Measurements from ENCODE around the gene LMBR1.
"Not testable (repeated sequence)": the region's sequence is repeated elsewhere in the genome, so short reads cannot be mapped to it uniquely, and the experiment has no call there.

Gene LMBR1

DNA sequence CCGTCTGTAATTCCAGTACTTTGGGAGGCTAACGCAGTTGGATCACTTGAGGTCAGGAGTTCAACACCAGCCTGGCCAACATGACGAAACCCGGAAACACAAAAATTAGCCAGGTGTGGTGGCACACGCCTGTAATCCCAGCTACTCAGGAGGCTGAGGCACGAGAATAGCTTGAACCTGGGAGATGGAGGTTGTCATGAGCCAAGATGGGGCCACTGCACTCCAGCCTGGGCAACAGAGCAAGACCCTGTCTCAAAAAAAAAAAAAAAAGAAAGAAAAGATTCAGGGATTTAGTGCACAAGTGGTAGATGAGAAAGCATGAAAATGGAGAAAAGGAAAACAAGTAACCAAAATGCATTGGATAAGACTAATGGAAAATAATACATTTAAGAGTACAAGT lies 49.4 kb downstream of the LMBR1 start:
- not testable (repeated sequence) for DNase-seq

DNA sequence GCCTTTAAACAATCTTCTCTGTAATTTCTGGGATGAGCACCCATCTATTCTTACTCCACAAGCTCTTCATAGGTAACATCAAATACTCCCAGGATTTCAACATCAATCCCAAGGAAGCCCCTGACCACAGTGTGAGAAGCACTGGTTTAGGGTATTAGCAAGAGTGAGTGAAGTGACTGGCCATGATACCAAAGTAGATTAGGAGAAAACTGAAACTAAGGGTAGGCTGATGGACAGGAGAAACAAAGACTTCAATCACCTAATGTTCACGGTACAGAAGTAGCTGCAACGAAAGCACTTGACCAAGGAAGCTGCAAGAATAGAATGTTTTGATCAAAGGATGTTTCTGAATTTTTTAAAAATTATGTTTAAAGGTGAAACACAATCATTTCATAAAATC lies 49.8 kb downstream of the LMBR1 start:
- DNase-seq, result no peak

DNA sequence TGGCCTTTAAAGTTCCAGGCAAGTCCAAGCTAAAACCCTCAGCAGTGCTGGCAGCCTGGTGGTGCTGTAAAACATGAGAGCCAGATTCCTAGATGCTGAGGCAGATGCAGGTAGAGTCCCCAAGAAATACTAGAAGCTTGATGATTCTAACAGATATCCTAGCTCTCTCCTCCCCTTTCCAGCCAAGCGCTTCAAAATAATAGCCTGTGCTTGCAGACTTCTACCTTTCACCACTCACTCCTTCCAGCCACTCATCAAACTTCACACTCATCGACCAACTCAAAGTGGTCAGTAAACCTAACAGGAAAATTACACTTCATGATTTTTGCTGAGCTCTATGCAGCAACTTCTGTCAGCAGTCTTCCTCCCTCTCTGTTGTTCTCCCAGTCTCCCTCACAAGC lies 50.2 kb downstream of the LMBR1 start:
- no peak for DNase-seq

DNA sequence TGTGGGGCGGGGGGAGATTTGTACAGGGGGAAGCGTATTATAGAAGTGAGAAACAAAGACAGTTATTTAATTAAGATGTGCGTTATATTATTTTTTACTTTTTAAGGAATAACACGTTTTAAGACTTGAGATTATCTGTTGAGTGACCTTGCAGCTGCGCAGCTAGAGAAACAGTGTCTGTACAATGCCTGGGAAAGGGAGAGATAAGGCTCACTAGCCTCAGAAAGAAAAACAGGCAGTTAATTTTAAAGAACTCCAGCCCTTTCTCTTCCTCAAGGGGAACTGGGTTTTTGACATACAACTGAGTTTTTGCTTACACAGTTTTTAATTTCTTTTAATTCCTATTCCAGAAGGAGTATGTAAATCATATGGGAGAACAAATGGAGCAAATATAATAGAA lies 50.7 kb downstream of the LMBR1 start:
- no peak for DNase-seq

DNA sequence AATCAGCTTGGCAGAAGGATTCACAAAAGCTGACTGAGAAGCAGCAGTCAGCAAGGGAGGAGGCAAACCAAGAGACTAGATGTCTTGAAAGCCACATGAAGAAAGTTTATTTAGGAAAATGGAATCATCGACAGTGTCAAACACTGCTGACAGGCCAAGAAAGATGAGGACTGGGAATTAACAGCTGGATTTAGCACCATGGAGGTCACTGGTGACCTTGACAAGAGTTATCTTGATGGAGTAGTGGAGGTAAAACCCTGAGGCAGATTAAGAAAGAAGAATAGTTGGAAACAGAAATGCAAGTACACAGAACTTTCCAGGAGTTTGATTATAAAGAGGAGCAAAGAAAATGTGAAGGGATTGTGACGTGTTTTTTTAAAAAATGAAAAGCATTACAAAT lies 51.5 kb downstream of the LMBR1 start:
- DNase-seq, result no peak

DNA sequence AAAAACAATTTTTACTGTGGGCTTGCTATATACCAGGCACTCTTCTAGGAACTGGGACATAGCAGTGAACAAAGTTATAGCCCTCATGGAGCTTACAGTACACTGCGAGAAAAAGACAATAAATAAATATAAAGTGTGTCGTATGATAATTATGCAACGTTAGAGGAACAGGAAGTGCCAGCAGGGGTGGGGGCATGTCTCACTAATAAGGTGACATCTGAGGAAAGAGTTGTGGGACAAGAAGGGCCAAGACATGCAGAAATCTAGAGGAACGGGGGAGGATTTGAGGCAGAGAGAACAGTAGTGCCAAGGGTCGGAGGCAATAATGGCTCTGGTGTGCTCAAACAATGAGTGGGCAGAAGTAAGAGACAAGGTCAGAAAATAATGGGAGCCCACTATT lies 52.8 kb downstream of the LMBR1 start:
- DNase-seq, result no peak

DNA sequence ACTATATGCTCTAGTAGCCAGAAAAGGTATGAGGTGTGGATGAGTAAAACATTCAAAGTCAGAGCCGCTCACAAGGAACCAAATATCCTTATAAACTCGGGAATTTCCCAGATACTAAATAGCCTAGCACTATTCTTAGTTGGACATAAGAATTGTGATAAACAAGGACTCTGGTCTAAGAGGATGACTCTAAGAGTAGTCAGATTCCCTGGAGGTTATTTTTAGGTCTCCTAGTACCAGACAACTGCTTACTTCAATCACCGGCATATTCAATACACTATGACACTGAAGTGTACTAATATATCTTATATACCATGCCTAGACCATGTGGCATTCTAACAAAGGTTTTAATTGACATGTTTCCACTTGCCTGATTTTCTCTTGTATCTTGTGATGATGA lies 56.5 kb downstream of the LMBR1 start:
- no peak for DNase-seq

DNA sequence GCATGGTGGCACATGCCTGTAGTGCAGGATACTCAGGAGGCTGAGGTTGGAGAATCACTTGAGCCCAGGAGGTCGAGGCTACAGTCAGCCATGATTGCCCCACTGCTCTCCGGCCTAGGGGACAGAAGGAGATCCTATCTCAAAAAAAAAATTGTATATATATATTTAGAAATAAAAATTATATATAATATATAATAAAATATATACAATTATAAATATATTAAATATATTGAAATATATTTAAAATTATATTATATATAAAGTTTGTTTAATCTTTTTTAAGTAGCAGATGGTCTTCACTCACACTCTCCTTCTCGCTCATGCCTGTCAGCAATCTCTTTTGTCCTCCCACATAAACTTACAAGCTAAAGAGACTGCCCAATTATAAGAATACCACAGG lies 58.5 kb downstream of the LMBR1 start:
- DNase-seq, result no peak

DNA sequence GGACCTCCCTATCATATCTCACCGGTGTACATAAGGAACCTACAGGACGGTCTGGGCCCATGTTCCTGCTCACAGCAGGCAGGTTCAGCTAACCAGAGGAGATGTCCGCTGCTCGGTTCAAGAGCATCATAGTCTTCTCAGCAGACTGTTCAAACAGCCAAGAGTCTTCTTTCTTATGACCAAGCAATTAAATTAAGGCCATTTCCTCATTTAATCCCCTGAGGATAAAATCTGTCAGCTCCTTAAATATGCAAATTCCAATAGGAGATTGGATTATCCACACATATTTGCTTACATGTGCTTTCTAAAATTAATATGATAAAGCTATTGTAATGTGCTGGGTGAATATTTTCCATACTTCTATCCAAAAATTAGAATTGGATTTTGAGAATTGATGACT lies 59.7 kb downstream of the LMBR1 start:
- no peak for DNase-seq

DNA sequence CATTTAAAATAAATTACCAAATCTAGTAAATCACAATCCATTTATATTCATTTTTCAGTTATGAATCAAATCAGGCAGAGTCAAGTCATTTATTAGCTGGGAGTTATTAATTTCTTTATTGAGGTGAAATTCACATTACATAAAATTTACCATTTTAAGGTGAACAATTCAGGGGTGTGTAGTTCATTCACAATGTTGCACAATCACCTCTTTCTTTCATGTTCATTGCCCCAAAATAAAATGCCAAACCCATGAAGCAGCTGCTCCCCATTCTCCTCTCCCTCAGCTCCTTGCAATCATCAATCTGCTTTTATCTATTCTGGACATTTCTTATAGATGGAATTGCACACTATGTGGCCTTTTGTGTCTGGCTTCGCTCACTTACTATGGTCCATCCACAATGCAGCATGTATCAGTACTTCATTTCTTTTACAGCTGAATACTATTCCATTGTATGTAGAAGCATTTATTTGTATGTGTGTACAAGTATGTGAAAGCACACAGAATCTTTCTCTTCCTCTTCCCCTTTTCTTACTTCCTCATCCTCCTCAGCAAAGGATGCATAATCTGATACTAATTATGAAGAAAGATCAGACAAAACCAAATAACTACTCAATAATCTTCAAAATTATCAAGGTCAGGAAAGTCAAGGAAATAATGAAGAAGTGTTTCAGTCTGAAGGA lies 60.6 kb downstream of the LMBR1 start:
- DNase-seq, result no peak

DNA sequence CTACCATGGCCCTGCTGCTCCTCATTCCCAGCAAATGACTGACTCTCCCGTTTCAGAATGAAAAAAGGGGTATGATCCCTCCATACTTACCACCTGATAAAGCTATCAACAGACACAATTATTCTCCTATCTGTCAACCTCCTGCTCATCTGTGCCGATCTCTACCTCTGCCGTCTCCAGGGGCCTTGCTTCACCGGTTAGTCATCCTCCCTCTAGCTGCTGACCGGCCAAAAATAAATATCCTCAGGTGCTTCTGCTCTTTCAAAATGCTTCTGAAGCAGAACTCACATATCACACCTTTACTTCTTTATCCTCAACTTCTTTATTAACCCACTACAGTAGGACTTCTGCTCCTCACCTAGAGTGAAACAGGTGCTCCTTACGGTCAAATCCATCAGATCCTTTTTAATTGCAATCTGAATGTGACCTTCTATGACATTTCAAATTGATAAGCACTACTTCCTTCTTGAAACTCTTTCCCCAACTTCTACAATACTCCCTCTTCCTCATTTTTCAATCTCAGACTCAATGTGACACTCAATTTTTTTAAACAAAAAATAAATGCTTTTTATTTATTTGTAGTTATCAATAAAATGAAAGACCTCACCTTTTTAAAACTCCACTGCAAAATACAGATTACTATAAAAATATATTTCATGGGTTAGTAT lies 63.2 kb downstream of the LMBR1 start:
- no peak for DNase-seq

DNA sequence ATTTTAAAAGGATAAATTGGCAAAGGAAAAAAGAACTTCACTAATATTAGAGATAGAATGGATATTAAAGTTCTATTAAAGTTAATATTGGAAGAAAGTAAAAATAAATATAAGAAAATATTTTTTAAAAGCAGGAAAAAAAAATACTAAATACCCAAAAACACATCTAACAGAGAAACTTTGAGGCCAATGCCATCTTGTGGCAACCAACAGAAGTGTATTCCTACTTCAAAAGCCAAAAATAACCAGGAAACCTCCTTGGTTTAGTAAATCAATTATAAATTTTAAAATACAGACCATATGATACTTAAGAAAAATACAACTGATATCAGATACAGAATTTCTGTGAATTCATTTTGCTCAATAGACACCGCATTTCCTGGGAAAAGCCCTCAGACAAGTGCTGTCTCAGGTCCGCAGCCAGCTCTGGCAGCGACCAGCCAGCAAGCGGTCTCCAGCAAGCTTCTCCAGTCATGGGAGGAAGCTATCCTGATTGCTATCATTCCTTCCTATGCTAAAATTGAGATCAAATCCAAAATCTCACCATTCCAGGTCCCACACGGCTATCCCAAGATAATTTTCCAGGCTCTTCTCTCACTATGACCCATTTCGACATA lies 65.3 kb downstream of the LMBR1 start:
- DNase-seq, result no peak

DNA sequence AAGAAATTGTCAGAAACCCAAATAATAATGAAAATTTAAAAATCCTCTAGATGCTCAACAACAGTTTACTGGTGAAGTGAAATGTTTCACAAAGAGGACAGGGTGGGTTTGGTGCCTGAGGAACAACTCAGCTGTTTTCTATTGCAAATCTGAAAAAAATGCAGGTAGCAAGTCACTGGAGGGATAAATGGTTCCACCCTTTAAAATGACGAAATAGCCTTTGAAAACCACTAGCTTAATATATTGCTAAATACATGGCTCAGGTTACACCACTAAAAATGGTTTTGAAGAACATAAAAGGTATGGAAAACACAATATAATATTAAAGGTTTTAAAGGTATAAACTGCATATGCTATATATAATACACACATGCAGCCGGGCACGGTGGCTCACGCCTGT lies 69.5 kb downstream of the LMBR1 start:
- no peak for DNase-seq

DNA sequence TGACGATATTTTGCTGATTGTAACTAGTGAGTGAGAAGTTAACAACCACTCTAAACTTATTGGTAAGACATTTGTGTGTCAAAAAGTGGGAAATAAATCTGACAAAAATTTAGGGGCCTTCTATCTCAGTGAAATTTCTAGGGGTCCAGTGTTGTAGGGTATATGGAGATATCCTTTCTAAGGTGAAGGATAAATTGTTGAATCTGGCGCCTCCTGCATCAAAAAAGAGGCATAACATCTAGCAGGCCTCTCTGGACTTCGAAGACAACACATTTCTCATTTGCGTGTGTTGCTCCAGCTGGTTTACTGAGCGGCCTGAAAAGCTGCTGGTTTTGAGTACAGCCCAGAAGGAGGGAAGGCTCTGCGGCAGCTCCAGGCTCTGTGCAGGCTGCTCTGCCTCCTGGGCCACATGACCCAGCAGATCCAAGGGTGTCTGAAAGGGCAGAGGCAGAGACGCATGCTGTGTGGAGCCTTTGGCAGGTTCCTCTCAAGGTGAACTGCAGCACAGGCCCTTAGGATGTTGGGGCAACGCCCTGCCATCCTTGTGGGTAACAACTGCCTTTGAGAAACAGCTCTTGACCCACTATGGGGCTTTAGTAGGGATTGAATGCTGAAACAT lies 72.4 kb downstream of the LMBR1 start:
- no peak for DNase-seq

DNA sequence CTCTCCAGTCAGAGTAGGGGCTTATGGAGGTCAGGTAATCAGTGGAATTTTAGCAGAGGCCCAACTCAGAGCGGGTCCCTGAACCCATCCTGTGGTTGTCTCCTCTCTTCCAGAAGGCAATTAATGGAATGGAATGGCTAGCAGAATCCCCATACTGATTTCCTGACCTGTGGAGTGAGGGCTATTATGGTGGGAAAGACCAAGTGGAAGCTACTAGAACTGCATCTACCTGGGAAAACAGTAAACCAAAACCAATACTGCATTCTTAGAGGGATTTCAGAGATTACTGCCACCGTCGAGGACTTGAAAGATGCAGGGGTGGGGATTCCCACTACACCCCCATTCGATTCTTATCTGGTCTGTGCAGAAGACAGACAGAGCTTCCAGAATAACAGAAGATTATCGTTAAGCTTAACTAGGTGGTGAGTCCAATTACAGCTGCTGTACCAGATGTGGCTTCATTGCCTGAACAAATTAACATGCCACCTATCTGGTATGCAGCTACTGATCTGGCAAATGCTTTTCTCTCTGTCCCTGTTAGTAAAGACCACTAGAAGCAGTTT lies 73.2 kb downstream of the LMBR1 start:
- DNase-seq, result no peak

DNA sequence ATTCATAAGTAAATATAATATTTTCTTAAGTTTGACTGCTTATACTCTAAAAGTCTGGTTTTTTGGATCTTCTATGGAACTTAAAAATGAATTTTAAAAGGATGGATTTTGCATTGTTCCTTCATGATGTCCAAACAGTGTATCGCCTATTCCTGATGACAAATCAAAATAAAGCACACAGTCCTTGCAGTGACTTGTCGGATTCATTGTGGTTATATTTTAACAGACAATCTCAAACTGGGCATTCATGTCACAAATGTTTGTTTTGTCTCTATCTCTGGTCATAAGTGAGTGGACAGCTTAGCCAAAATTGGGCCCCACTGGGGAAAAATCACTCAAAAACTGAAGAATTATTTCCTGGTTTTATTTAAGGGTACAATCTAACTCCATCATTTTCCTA lies 74.8 kb downstream of the LMBR1 start:
- no peak for DNase-seq

DNA sequence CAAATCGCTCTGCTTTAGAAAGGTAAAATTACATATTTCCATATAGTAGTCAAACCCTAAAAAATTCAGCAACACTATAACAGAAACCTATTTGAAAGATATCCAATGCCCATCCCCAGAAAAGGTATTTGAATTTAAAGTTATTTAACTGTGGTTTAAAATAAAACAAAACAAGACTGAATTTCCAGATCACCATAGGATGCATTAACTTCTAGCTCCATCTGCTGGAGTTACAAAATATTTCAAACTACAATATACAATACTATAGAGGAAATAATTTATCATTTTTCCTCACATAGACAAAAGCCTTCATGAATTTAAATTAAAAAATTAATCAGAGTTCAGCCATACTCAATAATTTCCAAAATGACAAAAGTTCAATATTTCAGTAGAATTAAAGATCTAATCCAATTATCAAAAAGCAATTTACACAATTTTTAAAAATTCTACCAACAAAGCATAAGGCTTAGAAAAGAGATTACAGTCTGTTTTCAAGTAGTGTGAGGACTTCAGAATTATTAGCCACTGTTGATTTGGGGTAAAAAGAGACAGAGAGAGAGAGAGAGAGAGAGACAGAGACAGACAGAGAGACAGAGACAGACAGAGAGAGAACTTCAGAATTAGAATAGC lies 75.9 kb downstream of the LMBR1 start:
- no peak for DNase-seq

DNA sequence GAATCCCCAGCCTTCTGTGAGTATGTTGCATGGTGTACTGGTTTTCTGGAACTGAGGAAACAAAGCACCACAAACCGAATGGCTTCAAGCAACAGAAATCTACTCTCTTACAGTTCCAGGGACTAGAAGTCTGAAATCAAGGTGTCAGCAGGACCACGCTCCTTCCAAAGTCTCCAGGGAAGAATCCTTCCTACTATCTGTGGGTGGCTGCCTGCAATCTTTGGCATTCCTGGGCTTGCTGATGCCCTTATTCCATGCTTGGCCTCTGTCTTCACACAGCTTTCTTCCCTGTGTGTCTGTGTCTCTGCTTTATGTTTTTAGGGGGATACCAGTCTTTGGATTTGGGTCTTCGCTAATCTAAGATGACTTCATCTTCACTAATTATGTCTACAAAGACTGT lies 81.3 kb downstream of the LMBR1 start:
- DNase-seq, result no peak

DNA sequence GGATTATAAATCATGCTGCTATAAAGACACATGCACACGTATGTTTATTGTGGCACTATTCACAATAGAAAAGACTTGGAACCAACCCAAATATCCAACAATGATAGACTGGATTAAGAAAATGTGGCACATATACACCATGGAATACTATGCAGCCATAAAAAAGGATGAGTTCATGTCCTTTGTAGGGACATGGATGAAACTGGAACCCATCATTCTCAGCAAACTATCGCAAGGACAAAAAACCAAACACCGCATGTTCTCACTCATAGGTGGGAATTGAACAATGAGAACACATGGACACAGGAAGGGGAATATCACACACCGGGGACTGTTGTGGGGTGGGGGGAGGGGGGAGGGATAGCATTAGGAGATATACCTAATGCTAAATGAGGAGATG lies 89.3 kb downstream of the LMBR1 start:
- not testable (repeated sequence) for DNase-seq

DNA sequence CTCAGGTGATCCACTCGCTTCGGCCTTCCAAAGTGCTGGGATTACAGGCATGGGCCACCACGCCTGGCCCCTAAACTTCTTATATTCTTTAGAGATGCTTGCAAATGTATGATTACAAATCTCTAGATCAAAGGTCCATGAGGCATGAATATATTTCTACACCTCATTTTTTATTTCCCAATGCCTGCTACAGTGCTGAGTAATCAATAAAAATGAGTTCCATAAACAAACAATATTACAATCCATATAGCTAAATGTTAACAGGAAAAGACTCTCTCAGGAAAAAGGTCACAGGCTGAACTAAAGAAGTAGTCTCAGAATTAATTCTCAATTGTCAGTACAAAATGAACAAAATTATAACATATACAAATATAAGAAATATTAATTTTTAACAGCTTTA lies 90.8 kb downstream of the LMBR1 start:
- no peak for DNase-seq

DNA sequence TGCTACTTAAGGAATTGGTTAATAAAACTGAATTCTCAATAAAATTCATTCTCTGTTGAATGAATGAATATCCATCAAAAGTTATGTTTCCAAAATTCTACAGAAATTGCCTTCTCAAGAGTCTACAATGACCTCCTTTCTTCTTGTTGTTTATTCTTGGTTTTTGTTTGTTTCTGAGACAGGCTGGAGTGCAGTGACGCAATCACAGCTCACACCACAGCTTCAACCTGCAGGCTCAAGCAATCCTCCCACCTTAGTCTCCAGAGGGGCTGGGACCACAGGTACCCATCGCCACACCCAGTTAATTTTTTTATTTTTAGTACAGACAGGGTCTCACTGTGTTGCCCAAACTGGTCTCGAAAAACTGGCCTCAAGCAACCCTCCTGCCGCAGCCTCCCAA lies 97.6 kb downstream of the LMBR1 start:
- DNase-seq, result no peak

DNA sequence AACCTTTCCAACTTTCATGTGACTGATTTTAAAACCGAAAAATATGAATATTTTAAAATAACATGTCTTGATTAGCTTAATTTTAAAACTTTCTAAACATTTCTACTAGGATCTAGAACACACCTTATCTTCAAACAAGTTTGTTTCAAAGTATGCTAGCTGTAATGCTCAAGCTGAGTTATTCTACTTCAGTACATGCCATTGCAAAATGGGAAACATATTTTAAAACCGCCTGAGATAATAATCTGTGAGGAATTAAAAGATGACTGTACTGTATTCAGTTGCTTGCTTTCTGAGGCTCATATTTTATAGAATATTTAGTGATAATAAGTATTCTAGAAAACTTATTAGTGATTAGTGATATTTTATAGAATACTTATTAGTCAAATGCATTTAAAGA lies 99.6 kb downstream of the LMBR1 start:
- no peak for DNase-seq

DNA sequence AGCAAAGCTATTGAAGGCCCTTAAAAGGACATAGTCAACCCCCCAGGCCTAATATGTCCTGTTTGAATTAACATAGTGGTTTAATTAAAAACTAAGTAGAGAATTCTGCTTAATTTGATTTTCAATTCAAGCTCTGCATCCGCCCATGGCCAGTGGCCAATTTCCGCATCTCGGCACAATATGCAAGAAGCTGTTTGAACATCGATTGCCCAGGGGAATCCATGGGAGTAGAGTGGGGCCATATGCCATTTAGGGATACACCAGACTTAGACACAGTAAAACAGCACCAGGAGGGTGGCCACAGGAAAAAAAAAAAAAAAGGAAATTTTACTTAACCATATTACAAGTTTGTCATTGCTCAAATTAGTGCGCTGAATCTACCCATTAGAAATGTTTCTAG lies 100.4 kb downstream of the LMBR1 start:
- no peak for DNase-seq

Data from GDM1 (cell line).